ENCODE results near the gene PPP1R37.

PPP1R37 gene

GRCh38 chr19:45140144-45140503 lies 47.1 kb downstream of the PPP1R37 start:
- DNase-seq: no peak

- DNase-seq: no peak
These were observed 47.6 kb downstream of the PPP1R37 start for GRCh38 chr19:45140533-45140932.

- no peak for DNase-seq
These were observed 48.4 kb downstream of the PPP1R37 start for GRCh38 chr19:45141203-45141900.

GRCh38 chr19:45142016-45142725 lies 49.2 kb downstream of the PPP1R37 start:
- DNase-seq: no peak

GRCh38 chr19:45142726-45143110 lies 49.7 kb downstream of the PPP1R37 start:
- DNase-seq: no peak

- no peak for DNase-seq
These were observed 51.7 kb downstream of the PPP1R37 start for GRCh38 chr19:45144431-45145269.

- DNase-seq: no peak
These were observed 52.6 kb downstream of the PPP1R37 start for GRCh38 chr19:45145270-45146189.

- DNase-seq: no peak
These were observed 53.3 kb downstream of the PPP1R37 start for GRCh38 chr19:45146251-45146650.

- no peak for DNase-seq
These were observed 53.8 kb downstream of the PPP1R37 start for GRCh38 chr19:45146741-45147205.

GRCh38 chr19:45147835-45148676 lies 55.1 kb downstream of the PPP1R37 start:
- DNase-seq: no peak

GRCh38 chr19:45149129-45149528 lies 56.1 kb downstream of the PPP1R37 start:
- DNase-seq: no peak

GRCh38 chr19:45150180-45150579 lies 57.2 kb downstream of the PPP1R37 start:
- DNase-seq: no peak

GRCh38 chr19:45150751-45151281 lies 57.8 kb downstream of the PPP1R37 start:
- DNase-seq: no peak

- no peak for DNase-seq
These were observed 58.3 kb downstream of the PPP1R37 start for GRCh38 chr19:45151320-45151719.

- no peak for DNase-seq
These were observed 59.0 kb downstream of the PPP1R37 start for GRCh38 chr19:45151821-45152503.

GRCh38 chr19:45152504-45153338 lies 59.7 kb downstream of the PPP1R37 start:
- no peak for DNase-seq

GRCh38 chr19:45153339-45154063 lies 60.5 kb downstream of the PPP1R37 start:
- no peak for DNase-seq

GRCh38 chr19:45154064-45154827 lies 61.3 kb downstream of the PPP1R37 start:
- DNase-seq: no peak
